Lower lobe of right lung (tissue), 2 donors: ENCODE measurements around the gene RAB7B. TPM values are rescaled to one million over a fixed set of nuclear protein-coding genes. Genes with fewer than 3 reads are reported as not detected.

Experiments
- ATAC-seq, 2 donors: fragments of 200-7000 bp; cut with Tn5 transposase; one replicate each; pipeline ENCODE4 v1.9.1; 2020 to 2022; ENCODE audit warnings: mild to moderate bottlenecking in 2 of 2, moderate library complexity in 2 of 2
- DNase-seq: peaks from one replicate; pipeline ENCODE4 v3.0.0-alpha.2; 2020
- H3K27ac ChIP-seq: fragments of 200-600 bp; one replicate; pipeline ENCODE4 v1.8.0; 2022
- H3K27me3 ChIP-seq: fragments of 200-600 bp; one replicate; pipeline ENCODE4 v1.8.0; 2022; ENCODE audit warnings: low read depth
- H3K36me3 ChIP-seq: fragments of 200-600 bp; one replicate; pipeline ENCODE4 v1.8.0; 2022; ENCODE audit warnings: mild to moderate bottlenecking
- H3K4me1 ChIP-seq: fragments of 200-600 bp; one replicate; pipeline ENCODE4 v1.8.0; 2022
- H3K4me3 ChIP-seq: fragments of 200-600 bp; one replicate; pipeline ENCODE4 v1.8.0; 2022; ENCODE audit warnings: mild to moderate bottlenecking
- H3K9me3 ChIP-seq: fragments of 200-600 bp; one replicate; pipeline ENCODE4 v1.8.0; 2022
- CTCF ChIP-seq: fragments of 200-600 bp; IDR thresholded peaks from one replicate; pipeline ENCODE4 v1.8.0; 2022; ENCODE audit warnings: antibody characterized with exemption, mild to moderate bottlenecking
- intact Hi-C: fragments of 100-400 bp; cut with DNase I; formaldehyde crosslinking; loops from one replicate; pipeline ENCODE4 v1.11.0; 2022
- total RNA-seq: library from RNA; stranded (reverse); fragmentation: NEBNext Ultra II Directional; extraction: Animal tissue kit (Norgen Biotek cat#: 25700); gene quantifications from one replicate; pipeline ENCODE4 v1.2.1, GENCODE V29; 2021
- donor health status: DM: no; HTN: yes; CAD: no; lungs with severe emphysema.

The RAB7B gene
- total RNA-seq, 1 donor from 2014 or later, result 9.1 TPM

GRCh38 chr1:205944525-205944924 is 58.7 kb downstream of the RAB7B start:
- no peak for DNase-seq
- intact Hi-C loops, result no loop called here

GRCh38 chr1:205943245-205943644 is 60.0 kb downstream of the RAB7B start, which contains the start of gene SLC26A9:
SLC26A9 (minus strand) TSS chr1:205943456; CDS start chr1:205935820, 7,636 bp downstream.
- DNase-seq (no peak), ATAC-seq (peak; percentile 52 to 59)
- peaks cover 5% of the 10 kb centered on the region for H3K27me3 ChIP-seq
- no peaks in the 10 kb centered on the region for H3K9me3 ChIP-seq
- no peaks in the 10 kb centered on the region for H3K36me3 ChIP-seq
- TF ChIP-seq CTCF, result no peak
- H3K4me1 ChIP-seq, result peaks cover 6% of the 10 kb centered on the region
- H3K4me3 ChIP-seq, result peak within 1 kb of the TSS; percentile 39
- H3K27ac ChIP-seq, result peak within 1 kb of the TSS; percentile 49
- intact Hi-C loops, result no loop called here

More at GRCh38 chr1:205944525-205944924, 58.7 kb downstream of the RAB7B start:
- TF ChIP-seq CTCF, result no peak
- Histone ChIP-seq H3K27ac (no peak overlapping the region), H3K27me3 (peaks cover 5% of the 10 kb centered on the region), H3K4me3 (no peak overlapping the region), H3K4me1 (peaks cover 6% of the 10 kb centered on the region), H3K9me3 (no peaks in the 10 kb centered on the region), H3K36me3 (no peaks in the 10 kb centered on the region)
- no peak for ATAC-seq

GRCh38 chr1:205942631-205943159 is 60.5 kb downstream of the RAB7B start:
- no peaks in the 10 kb centered on the region for H3K36me3 ChIP-seq
- intact Hi-C loops, result no loop called here
- H3K4me1 ChIP-seq, result peaks cover 6% of the 10 kb centered on the region
- H3K4me3 ChIP-seq, result peak overlapping the region; percentile 39
- DNase-seq (no peak), ATAC-seq (peak; percentile 4 to 57)
- peaks cover 5% of the 10 kb centered on the region for H3K27me3 ChIP-seq
- H3K9me3 ChIP-seq, result no peaks in the 10 kb centered on the region
- H3K27ac ChIP-seq, result peak overlapping the region; percentile 49
- TF ChIP-seq CTCF, result no peak

GRCh38 chr1:205940710-205941109 is 62.5 kb downstream of the RAB7B start:
- Histone ChIP-seq H3K27me3 (peaks cover 5% of the 10 kb centered on the region), H3K27ac (no peak overlapping the region), H3K4me1 (no peaks in the 10 kb centered on the region), H3K36me3 (no peaks in the 10 kb centered on the region), H3K9me3 (no peaks in the 10 kb centered on the region), H3K4me3 (no peak overlapping the region)
- TF ChIP-seq CTCF, result no peak
- DNase-seq (no peak), ATAC-seq (peak in 1 of 2 donors; percentile 1)
- intact Hi-C loops, result no loop called here

GRCh38 chr1:205939690-205940330 is 63.4 kb downstream of the RAB7B start:
- no peaks in the 10 kb centered on the region for H3K36me3 ChIP-seq
- H3K4me1 ChIP-seq, result peaks cover 5% of the 10 kb centered on the region
- intact Hi-C loops, result no loop called here
- no peaks in the 10 kb centered on the region for H3K9me3 ChIP-seq
- H3K27me3 ChIP-seq, result peaks cover 5% of the 10 kb centered on the region
- peak; percentile 15 for TF ChIP-seq CTCF
- DNase-seq (peak; percentile 64), ATAC-seq (peak; percentile 40 to 61)
- H3K4me3 ChIP-seq, result no peak overlapping the region
- H3K27ac ChIP-seq, result no peak overlapping the region
